WTC11 (cell line): ENCODE results near the gene LRMDA. TPM values are rescaled to one million over a fixed set of nuclear protein-coding genes. Genes with fewer than 3 reads are reported as not detected.

ENCODE experiments used
- ATAC-seq: fragments of 200-7000 bp; cut with Tn5 transposase; 2 replicates; pipeline ENCODE4 v1.10.0; 2021; ENCODE audit warnings: mild to moderate bottlenecking, moderate library complexity
- CTCF ChIA-PET: fragments of 300-600 bp; sonication (Branson Sonifier 250); formaldehyde crosslinking; loops from one replicate; lab custom pipeline; 2021; ENCODE audit warnings: antibody characterized with exemption; lab: Charles Lee
- POLR2A ChIA-PET: fragments of 350-600 bp; sonication (Branson Sonifier 250); formaldehyde crosslinking; loops from one replicate; lab custom pipeline; 2021; ENCODE audit warnings: antibody characterized with exemption; lab: Charles Lee
- DNase-seq: peaks from one replicate; pipeline ENCODE4 v3.0.0; 2021; ENCODE audit warnings: low spot score
- H3K27ac Mint-ChIP-seq: 2 replicates; pipeline ENCODE4 v1.8.0; 2021; ENCODE audit warnings: mixed read lengths
- H3K27me3 Mint-ChIP-seq: 2 replicates; pipeline ENCODE4 v1.8.0; 2021; ENCODE audit warnings: low read depth, mild to moderate bottlenecking, moderate library complexity, mixed read lengths
- H3K36me3 Mint-ChIP-seq: 2 replicates; pipeline ENCODE4 v1.8.0; 2021; ENCODE audit warnings: mixed read lengths
- H3K4me1 Mint-ChIP-seq: 2 replicates; pipeline ENCODE4 v1.8.0; 2022; ENCODE audit warnings: mixed read lengths
- H3K4me3 Mint-ChIP-seq: 2 replicates; pipeline ENCODE4 v1.8.0; 2021; ENCODE audit warnings: mild to moderate bottlenecking, moderate library complexity, mixed read lengths
- H3K9me3 Mint-ChIP-seq: 2 replicates; pipeline ENCODE4 v1.8.0; 2021; ENCODE audit warnings: mixed read lengths
- CDX4 ChIP-seq: fragments of 250-450 bp; sonication (Bioruptor Pico); IDR thresholded peaks from 2 replicates; pipeline ENCODE4 v1.9.0; 2021; ENCODE audit warnings: moderate library complexity, mild to moderate bottlenecking, inconsistent platforms, borderline replicate concordance
- CREM ChIP-seq: sonication (generic); formaldehyde crosslinking; IDR thresholded peaks from 2 replicates; pipeline ENCODE4 v1.8.1; 2022; ENCODE audit warnings: mild to moderate bottlenecking, missing genetic modification reagents, moderate library complexity
- EMX1 ChIP-seq: fragments of 250-450 bp; sonication (Bioruptor Pico); IDR thresholded peaks from 2 replicates; pipeline ENCODE4 v1.8.0; 2021; ENCODE audit warnings: mild to moderate bottlenecking
- ERG ChIP-seq: fragments of 250-450 bp; sonication (Bioruptor Pico); IDR thresholded peaks from 2 replicates; pipeline ENCODE4 v1.8.0; 2021; ENCODE audit warnings: mild to moderate bottlenecking
- FOXP4 ChIP-seq: sonication (generic); formaldehyde crosslinking; IDR thresholded peaks from 2 replicates; pipeline ENCODE4 v1.8.0; 2022; ENCODE audit warnings: mild to moderate bottlenecking, missing genetic modification reagents
- GRHL2 ChIP-seq: fragments of 250-450 bp; sonication (Bioruptor Pico); IDR thresholded peaks from 2 replicates; pipeline ENCODE4 v1.8.0; 2022; ENCODE audit warnings: mild to moderate bottlenecking, moderate library complexity; ENCODE audit not compliant: insufficient replicate concordance, severe bottlenecking
- JAZF1 ChIP-seq: fragments of 250-450 bp; sonication (Bioruptor Pico); IDR thresholded peaks from 2 replicates; pipeline ENCODE4 v1.9.0; 2021; ENCODE audit warnings: moderate library complexity, mild to moderate bottlenecking, inconsistent platforms
- MYBL2 ChIP-seq: sonication (generic); formaldehyde crosslinking; IDR thresholded peaks from 2 replicates; pipeline ENCODE4 v1.8.1; 2023; ENCODE audit warnings: mild to moderate bottlenecking, moderate library complexity, missing genetic modification reagents
- NR3C1 ChIP-seq: sonication (generic); formaldehyde crosslinking; conservative IDR thresholded peaks from 2 replicates; pipeline ENCODE4 v1.8.1; 2023; ENCODE audit warnings: low read depth, mild to moderate bottlenecking, missing genetic modification reagents
- RELA ChIP-seq: sonication (generic); formaldehyde crosslinking; IDR thresholded peaks from 2 replicates; pipeline ENCODE4 v1.8.1; 2022; ENCODE audit warnings: missing genetic modification reagents, mild to moderate bottlenecking, borderline replicate concordance
- SOX15 ChIP-seq: fragments of 250-450 bp; sonication (Bioruptor Pico); IDR thresholded peaks from 2 replicates; pipeline ENCODE4 v1.9.0; 2021; ENCODE audit warnings: mild to moderate bottlenecking
- TP53 ChIP-seq: sonication (generic); formaldehyde crosslinking; IDR thresholded peaks from 2 replicates; pipeline ENCODE4 v1.8.1; 2023; ENCODE audit warnings: mild to moderate bottlenecking, missing genetic modification reagents
- ZBTB21 ChIP-seq: sonication (generic); formaldehyde crosslinking; IDR thresholded peaks from 2 replicates; pipeline ENCODE4 v1.8.1; 2023; ENCODE audit warnings: mild to moderate bottlenecking, missing genetic modification reagents, borderline replicate concordance
- ZMAT4 ChIP-seq: fragments of 250-450 bp; sonication (Bioruptor Pico); IDR thresholded peaks from 2 replicates; pipeline ENCODE4 v1.9.0; 2021; ENCODE audit warnings: mild to moderate bottlenecking
- ZNF281 ChIP-seq: sonication (generic); formaldehyde crosslinking; IDR thresholded peaks from 2 replicates; pipeline ENCODE4 v1.8.0; 2023; ENCODE audit warnings: mild to moderate bottlenecking, missing genetic modification reagents
- ZNF532 ChIP-seq: fragments of 250-450 bp; sonication (Bioruptor Pico); IDR thresholded peaks from 2 replicates; pipeline ENCODE4 v1.9.0; 2021; ENCODE audit warnings: mild to moderate bottlenecking, borderline replicate concordance
- ZNF671 ChIP-seq: fragments of 250-450 bp; sonication (Bioruptor Pico); IDR thresholded peaks from 2 replicates; pipeline ENCODE4 v1.8.0; 2021; ENCODE audit warnings: mild to moderate bottlenecking
- ZSCAN18 ChIP-seq: fragments of 250-450 bp; sonication (Bioruptor Pico); IDR thresholded peaks from 2 replicates; pipeline ENCODE4 v2.1.2; 2022; ENCODE audit warnings: mild to moderate bottlenecking, moderate library complexity
- total RNA-seq: library from RNA; stranded (reverse); gene quantifications from 3 replicates; pipeline ENCODE4 v1.2.3, GENCODE V29; 2021

Gene LRMDA
- total RNA-seq, 1 experiment from 2014 or later: 0.92 TPM

- POLR2A ChIA-PET: no interaction called here
- DNase-seq: no peak
- Mint-ChIP-seq H3K27me3 (no peaks in the 10 kb centered on the region), H3K36me3 (no peaks in the 10 kb centered on the region), H3K4me3 (no peak overlapping the region), H3K9me3 (peaks cover 14% of the 10 kb centered on the region), H3K27ac (no peak overlapping the region), H3K4me1 (no peaks in the 10 kb centered on the region)
- ATAC-seq: no peak
- CTCF ChIA-PET: no interaction called here
- no peak for TF ChIP-seq ERG (CRISPR knock-in tag)
- no peak for TF ChIP-seq MYBL2
- TF ChIP-seq ZNF281 (CRISPR knock-in tag): no peak
- no peak for TF ChIP-seq ZSCAN18 (CRISPR knock-in tag)
- no peak for TF ChIP-seq CDX4 (CRISPR knock-in tag)
- no peak for TF ChIP-seq ZNF532
- TF ChIP-seq, all 79 proteins: peak for 0
These were observed 262.8 kb downstream of the LRMDA start for GRCh38 chr10:75694269-75694668.

- H3K27ac Mint-ChIP-seq: no peak overlapping the region
- ChIA-PET CTCF (no interaction called here), POLR2A (no interaction called here)
- H3K4me3 Mint-ChIP-seq: no peak overlapping the region
- no peak for ATAC-seq
- H3K9me3 Mint-ChIP-seq: peaks cover 20% of the 10 kb centered on the region
- no peaks in the 10 kb centered on the region for H3K27me3 Mint-ChIP-seq
- H3K36me3 Mint-ChIP-seq: peaks cover 3% of the 10 kb centered on the region; the same call in 1 of the 2 replicates
- no peak for DNase-seq
- H3K4me1 Mint-ChIP-seq: no peaks in the 10 kb centered on the region
- no peak for TF ChIP-seq EMX1
- TF ChIP-seq ZNF281 (CRISPR knock-in tag): no peak
- TF ChIP-seq FOXP4 (CRISPR knock-in tag): no peak
- no peak for TF ChIP-seq ZBTB21 (CRISPR knock-in tag)
- TF ChIP-seq ZMAT4 (CRISPR knock-in tag): no peak
- no peak for TF ChIP-seq CREM (CRISPR knock-in tag)
- TF ChIP-seq JAZF1 (CRISPR knock-in tag): no peak
- TF ChIP-seq RELA: no peak
- no peak for TF ChIP-seq ZNF671 (CRISPR knock-in tag)
- TF ChIP-seq TP53 (CRISPR knock-in tag): no peak
- no peak for TF ChIP-seq GRHL2 (CRISPR knock-in tag)
- no peak for TF ChIP-seq SOX15 (CRISPR knock-in tag)
- no peak for TF ChIP-seq NR3C1 (CRISPR knock-in tag)
These were observed 263.4 kb downstream of the LRMDA start for GRCh38 chr10:75694790-75695189.
